ENCODE measurements around the gene CPE.

DNA sequence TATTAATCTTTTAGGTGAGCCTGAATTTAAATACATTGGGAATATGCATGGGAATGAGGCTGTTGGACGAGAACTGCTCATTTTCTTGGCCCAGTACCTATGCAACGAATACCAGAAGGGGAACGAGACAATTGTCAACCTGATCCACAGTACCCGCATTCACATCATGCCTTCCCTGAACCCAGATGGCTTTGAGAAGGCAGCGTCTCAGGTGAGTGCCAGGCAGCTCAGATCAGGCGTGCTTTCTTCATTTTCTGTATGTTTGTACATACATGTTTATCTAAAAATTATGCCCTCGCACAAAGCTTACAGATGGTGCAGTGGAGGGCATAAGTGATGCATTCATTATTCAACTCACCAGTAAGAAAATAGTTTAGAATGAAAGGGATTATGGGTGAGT, 85.6 kb downstream of the CPE start:
- TF ChIP-seq EZH2 (optimal IDR thresholded peaks at IDR 0.05; ENCODE audit: low read depth, low read length): no peak
- TF ChIP-seq, protein P1, sequence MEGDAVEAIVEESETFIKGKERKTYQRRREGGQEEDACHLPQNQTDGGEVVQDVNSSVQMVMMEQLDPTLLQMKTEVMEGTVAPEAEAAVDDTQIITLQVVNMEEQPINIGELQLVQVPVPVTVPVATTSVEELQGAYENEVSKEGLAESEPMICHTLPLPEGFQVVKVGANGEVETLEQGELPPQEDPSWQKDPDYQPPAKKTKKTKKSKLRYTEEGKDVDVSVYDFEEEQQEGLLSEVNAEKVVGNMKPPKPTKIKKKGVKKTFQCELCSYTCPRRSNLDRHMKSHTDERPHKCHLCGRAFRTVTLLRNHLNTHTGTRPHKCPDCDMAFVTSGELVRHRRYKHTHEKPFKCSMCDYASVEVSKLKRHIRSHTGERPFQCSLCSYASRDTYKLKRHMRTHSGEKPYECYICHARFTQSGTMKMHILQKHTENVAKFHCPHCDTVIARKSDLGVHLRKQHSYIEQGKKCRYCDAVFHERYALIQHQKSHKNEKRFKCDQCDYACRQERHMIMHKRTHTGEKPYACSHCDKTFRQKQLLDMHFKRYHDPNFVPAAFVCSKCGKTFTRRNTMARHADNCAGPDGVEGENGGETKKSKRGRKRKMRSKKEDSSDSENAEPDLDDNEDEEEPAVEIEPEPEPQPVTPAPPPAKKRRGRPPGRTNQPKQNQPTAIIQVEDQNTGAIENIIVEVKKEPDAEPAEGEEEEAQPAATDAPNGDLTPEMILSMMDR (IDR thresholded peaks at IDR 0.05; ENCODE audit: low read length): no peak
